Transverse colon (tissue), 3 donors: Measurements from ENCODE around the gene DROSHA.

ENCODE experiments used
- POLR2A ChIP-seq: fragments of 450-650 bp; IDR thresholded peaks from one replicate; pipeline ENCODE4 v1.6.1; 2016; ENCODE audit warnings: antibody characterized with exemption, mild to moderate bottlenecking, moderate library complexity
- POLR2AphosphoS5 ChIP-seq, 3 donors: sonication (generic); formaldehyde crosslinking; IDR thresholded peaks; one replicate each; pipeline ENCODE4 v1.6.1; 2016; ENCODE audit warnings: antibody characterized with exemption in 3 of 3

GRCh38 chr5:31415960-31416359 is 115.9 kb downstream of the DROSHA start:
- no peak for TF ChIP-seq POLR2AphosphoS5 (IDR thresholded peaks at IDR 0.05)
- TF ChIP-seq POLR2A = no peak
